Stimulated activated naive CD8-positive, alpha-beta T cell treated with anti-CD3 and anti-CD28 coated beads, Interleukin-15, Interleukin-2, amounts not matched to agents 100 ng/mL and 50 ng/mL, for 24 hours (primary cell): ENCODE data around the gene ISG20.
A peak's percentile ranks its signal among the peaks of the same experiment; 100 is the strongest.

Source experiments
- H3K27ac Mint-ChIP-seq: one replicate; pipeline ENCODE4 v1.8.0; 2021; ENCODE audit warnings: mild to moderate bottlenecking, mixed read lengths
- H3K27me3 Mint-ChIP-seq: one replicate; pipeline ENCODE4 v1.8.0; 2021; ENCODE audit warnings: mixed read lengths
- H3K36me3 Mint-ChIP-seq: one replicate; pipeline ENCODE4 v1.8.0; 2021; ENCODE audit warnings: low read depth, mixed read lengths
- H3K4me1 Mint-ChIP-seq: one replicate; pipeline ENCODE4 v1.8.0; 2021; ENCODE audit warnings: low read depth, mixed read lengths
- H3K4me3 Mint-ChIP-seq: one replicate; pipeline ENCODE4 v1.8.0; 2021; ENCODE audit warnings: mild to moderate bottlenecking, mixed read lengths
- H3K9me3 Mint-ChIP-seq: one replicate; pipeline ENCODE4 v1.8.0; 2021; ENCODE audit warnings: mixed read lengths

The ISG20 gene

DNA sequence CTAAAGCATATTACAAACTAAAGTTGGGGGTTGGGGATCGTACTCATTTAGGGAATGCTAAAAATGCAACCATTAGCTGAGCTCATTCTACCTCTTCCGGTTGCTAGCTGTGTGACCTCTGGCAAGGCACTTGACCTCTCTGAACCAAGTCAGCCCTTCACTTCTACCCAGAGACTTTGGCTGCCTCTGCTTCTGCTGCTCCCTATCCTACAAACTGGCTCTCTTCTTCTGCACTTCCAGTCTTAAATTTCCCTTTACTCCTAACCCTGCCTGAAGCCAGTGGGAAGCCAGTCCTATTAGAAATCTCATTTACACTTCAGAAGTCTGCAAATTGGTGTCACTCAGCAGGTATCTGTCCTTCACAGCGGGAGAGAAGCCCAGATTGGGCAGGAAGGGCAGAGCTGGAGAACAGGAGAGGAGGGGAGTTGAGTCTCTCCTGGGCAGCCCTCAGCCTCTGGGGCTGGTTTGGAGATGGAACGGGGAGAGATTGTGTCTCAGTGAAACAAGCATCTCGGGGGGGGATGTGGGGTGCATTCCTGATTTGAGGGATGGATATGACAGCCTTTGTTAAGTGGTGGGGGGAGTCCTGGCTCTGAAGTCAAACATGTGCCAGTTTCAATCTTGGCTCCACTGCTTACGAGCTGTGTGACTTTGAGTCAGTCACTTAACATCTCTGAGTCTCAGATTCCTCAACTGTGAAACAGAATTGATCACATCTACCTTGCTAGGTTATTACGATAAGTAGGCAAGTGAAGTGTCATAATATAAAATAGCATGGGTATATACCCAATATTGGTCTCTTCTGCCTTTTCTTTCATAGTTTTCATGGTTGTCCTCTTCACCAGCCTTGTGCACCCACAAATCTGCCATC is 25.5 kb upstream of the ISG20 start:
- Mint-ChIP-seq H3K4me1 (no peaks in the 10 kb centered on the region), H3K4me3 (no peak overlapping the region), H3K27me3 (peaks cover 30% of the 10 kb centered on the region), H3K27ac (no peak overlapping the region), H3K9me3 (no peaks in the 10 kb centered on the region), H3K36me3 (no peaks in the 10 kb centered on the region)

DNA sequence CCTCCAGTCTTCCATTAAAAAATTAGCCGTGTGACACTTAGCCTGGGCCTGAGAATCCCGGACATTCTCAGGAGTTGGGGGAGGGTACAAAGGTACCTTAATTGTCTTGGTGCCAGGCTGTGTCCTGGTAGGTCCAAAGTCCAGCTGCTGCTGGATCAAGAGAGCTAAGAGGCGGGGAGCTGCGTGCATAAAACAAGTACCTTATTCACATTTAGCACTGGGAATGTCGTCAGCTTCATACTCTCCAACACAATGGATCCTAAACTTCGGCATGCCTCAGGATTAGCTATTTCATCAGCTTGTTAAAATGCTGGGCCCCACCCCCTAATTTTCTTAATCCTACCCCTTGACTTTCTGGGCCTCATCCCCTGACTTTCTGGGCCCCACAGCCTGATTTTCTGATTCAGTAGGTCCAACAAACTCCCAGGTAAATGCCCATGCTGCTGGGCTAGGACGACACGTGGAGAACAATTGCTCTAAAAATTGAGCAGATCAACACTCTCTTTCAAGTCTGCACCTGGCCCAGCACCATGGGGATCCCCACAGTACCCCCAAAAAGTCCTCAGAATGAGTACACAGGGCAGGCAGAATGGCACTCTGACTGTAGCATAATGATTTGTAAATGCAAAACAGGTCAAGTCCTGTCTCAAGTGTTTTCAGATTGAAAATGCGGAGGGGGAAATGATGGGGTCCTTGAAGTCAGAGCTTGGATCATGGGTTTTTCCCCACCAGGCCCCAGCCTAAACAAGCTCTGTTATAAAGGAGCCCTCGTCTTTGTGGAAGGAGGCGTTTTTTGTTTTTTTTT is 23.3 kb upstream of the ISG20 start:
- peaks cover 18% of the 10 kb centered on the region for H3K27me3 Mint-ChIP-seq

DNA sequence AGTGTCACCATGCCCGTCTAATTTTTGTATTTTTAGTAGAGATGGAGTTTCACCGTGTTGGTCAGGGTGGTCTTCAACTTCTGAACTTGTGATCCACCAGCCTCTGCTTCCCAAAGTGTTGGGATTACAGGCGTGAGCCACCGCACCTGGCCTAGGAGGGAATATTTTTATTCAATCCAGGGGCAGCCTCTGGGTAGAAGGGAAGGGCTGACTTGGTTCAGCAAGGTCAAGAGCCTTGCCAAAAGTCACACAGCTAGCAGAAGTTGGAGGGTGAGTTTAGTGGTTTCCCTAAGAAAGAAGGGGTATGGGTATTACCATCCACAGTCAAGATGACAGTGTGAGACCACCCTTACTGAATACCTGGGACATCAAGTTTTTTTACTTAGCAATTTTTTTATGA is 22.6 kb upstream of the ISG20 start:
- Mint-ChIP-seq H3K27me3 (peaks cover 18% of the 10 kb centered on the region), H3K4me3 (no peak overlapping the region), H3K4me1 (peaks cover 6% of the 10 kb centered on the region), H3K36me3 (no peaks in the 10 kb centered on the region), H3K9me3 (no peaks in the 10 kb centered on the region), H3K27ac (no peak overlapping the region)

More for the DNA sequence above, 23.3 kb upstream of the ISG20 start:
- Mint-ChIP-seq H3K36me3 (no peaks in the 10 kb centered on the region), H3K27ac (no peak overlapping the region), H3K4me1 (no peaks in the 10 kb centered on the region), H3K9me3 (no peaks in the 10 kb centered on the region), H3K4me3 (no peak overlapping the region)

DNA sequence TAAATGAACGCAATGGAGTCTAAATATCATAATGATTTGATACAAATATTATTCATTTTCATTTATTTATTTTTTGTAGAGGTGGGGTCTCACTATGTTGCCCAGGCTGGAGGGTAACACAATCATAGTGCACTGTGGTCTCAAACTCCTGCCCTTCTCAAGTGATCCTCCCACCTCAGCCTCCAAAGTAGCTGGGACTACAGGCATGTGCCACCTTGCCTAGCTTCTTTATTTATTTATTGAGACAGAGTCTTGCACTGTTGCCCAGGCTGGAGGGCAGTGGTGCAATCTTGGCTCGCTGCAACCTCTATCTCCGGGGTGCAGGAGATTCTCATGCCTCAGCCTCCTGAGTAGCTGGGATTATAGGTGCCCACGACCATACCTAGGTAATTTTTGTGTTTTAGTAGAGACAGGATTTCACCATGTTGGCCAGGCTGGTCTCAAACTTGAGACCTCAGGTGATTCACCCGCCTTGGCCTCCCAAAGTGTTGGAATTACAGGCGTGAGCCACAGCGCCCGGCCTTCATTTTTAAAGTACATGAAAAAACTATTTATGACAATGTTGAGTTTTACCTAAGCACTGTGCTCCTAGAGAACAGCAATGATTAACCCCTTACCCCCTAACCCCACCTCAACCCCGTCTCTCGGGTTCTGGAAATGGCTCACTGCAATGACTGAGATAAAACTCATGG is 21.6 kb upstream of the ISG20 start:
- no peak overlapping the region for H3K27ac Mint-ChIP-seq
- H3K27me3 Mint-ChIP-seq, result peaks cover 18% of the 10 kb centered on the region

DNA sequence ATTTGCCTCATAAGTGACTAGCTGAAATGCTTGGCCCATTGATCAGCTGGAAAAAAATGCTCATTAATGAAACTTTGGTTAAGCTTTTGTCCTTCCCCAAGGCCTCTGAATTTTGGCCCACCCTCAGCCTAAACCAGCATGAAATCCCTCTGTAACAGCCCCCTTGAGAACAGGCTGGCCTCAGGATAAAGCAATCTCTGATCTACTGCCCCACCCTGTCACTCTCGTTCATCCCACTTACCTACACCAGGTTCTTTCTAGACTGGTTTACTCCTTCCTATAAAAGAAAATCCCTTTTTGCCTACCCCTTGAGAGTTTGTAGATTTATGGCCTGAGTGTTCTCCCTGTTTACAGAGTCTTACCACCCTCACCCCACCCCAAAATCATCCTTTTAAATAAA is 21.0 kb upstream of the ISG20 start:
- no peak overlapping the region for H3K27ac Mint-ChIP-seq
- H3K27me3 Mint-ChIP-seq, result peaks cover 16% of the 10 kb centered on the region
- H3K36me3 Mint-ChIP-seq, result peaks cover 13% of the 10 kb centered on the region
- H3K4me3 Mint-ChIP-seq, result no peak overlapping the region
- no peaks in the 10 kb centered on the region for H3K9me3 Mint-ChIP-seq
- H3K4me1 Mint-ChIP-seq, result peaks cover 16% of the 10 kb centered on the region

More for the DNA sequence above, 21.6 kb upstream of the ISG20 start:
- Mint-ChIP-seq H3K36me3 (peaks cover 6% of the 10 kb centered on the region), H3K4me1 (peaks cover 9% of the 10 kb centered on the region), H3K4me3 (no peak overlapping the region), H3K9me3 (no peaks in the 10 kb centered on the region)

DNA sequence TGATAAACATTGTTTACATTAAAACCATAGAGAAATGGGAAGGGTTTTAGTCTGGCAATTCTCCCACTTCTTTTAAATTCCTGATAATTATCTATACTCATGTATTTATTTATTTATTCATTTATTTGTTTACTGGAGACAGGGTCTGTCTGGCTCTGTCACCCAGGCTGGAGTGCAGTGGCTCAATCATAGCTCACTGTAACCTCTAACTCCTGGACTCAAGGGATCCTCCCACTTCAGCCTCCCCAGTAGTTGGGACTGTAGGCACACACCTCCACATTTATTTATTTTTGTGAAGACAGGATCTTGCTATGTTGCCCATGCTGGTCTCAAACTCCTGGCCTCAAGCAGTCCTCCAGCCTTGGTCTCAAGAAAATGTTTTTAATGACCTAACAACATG is 20.1 kb upstream of the ISG20 start:
- no peak overlapping the region for H3K27ac Mint-ChIP-seq
- peaks cover 10% of the 10 kb centered on the region for H3K27me3 Mint-ChIP-seq
- peaks cover 22% of the 10 kb centered on the region for H3K36me3 Mint-ChIP-seq
- H3K4me3 Mint-ChIP-seq, result no peak overlapping the region
- peaks cover 25% of the 10 kb centered on the region for H3K4me1 Mint-ChIP-seq
- no peaks in the 10 kb centered on the region for H3K9me3 Mint-ChIP-seq

DNA sequence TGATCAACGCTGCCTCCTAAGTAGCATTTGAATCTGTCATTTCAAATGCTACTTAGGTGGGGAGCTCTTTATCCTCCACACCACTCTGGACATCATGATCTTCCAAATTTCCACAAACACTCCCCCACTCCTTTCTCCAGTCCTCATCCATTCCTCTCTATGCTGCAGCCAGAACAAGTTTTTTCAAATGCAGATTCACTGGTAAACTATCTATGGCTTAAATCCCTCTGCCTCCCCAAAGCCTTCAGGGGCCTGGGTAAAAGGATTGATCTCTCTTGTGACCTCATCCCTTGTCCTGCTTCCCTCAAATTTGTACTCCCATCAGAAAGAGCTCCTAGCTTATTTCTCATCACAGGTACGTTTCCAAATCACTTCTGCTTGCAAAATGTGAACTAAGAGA is 19.0 kb upstream of the ISG20 start:
- peaks cover 33% of the 10 kb centered on the region for H3K36me3 Mint-ChIP-seq
- H3K4me3 Mint-ChIP-seq, result no peak overlapping the region
- peak overlapping the region; percentile 10 for H3K27ac Mint-ChIP-seq
- H3K27me3 Mint-ChIP-seq, result peaks cover 10% of the 10 kb centered on the region
- H3K9me3 Mint-ChIP-seq, result no peaks in the 10 kb centered on the region
- peaks cover 36% of the 10 kb centered on the region for H3K4me1 Mint-ChIP-seq

DNA sequence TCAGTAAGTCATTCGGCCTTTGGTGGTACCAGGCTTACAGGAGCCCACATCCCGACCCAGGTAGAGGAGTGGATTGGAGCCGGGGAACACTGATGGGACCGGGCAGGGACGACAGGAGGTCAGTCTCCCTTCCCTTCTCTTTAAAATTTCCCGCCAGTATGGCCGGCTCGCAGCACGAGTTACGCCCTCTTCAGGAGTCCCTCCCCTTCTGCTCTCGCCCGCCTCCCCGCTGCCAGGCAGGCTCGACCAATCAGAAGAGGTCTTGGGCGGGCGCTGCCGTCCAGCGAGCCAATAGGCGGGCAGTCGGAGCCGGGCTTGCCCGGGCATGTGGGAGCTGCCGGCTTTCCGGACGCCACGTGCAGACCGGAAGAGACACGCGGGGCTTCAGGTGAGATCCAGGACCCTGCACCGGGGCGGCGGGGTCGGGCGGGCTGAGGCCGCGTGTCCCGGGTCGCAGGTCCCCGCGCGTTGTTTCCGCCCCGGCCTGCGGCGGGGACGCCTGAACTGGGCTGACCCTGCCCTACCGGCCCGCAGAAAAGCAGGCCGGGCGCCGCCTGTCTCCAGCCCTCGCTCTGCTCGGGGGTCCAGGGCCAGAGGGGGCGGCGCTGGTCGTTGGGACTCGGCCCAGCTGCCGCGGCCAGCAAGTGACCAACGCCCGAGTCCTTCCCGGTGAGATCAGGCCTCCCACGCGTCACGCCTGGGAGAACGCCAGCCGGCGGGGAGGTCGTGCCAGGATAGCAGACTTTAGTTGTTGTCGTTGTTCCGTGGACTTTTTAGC is 17.6 kb upstream of the ISG20 start, which contains the start of gene AEN:
Gene AEN, plus strand, starts transcription at position 346 of the 778 bp plus-strand sequence. CDS start 4,870 bp downstream, outside the sequence.
- Mint-ChIP-seq H3K4me3 (peak within 1 kb of the TSS; percentile 98), H3K27ac (peak within 1 kb of the TSS; percentile 98), H3K36me3 (peaks cover 43% of the 10 kb centered on the region), H3K9me3 (no peaks in the 10 kb centered on the region), H3K27me3 (peaks cover 10% of the 10 kb centered on the region), H3K4me1 (peaks cover 48% of the 10 kb centered on the region)

DNA sequence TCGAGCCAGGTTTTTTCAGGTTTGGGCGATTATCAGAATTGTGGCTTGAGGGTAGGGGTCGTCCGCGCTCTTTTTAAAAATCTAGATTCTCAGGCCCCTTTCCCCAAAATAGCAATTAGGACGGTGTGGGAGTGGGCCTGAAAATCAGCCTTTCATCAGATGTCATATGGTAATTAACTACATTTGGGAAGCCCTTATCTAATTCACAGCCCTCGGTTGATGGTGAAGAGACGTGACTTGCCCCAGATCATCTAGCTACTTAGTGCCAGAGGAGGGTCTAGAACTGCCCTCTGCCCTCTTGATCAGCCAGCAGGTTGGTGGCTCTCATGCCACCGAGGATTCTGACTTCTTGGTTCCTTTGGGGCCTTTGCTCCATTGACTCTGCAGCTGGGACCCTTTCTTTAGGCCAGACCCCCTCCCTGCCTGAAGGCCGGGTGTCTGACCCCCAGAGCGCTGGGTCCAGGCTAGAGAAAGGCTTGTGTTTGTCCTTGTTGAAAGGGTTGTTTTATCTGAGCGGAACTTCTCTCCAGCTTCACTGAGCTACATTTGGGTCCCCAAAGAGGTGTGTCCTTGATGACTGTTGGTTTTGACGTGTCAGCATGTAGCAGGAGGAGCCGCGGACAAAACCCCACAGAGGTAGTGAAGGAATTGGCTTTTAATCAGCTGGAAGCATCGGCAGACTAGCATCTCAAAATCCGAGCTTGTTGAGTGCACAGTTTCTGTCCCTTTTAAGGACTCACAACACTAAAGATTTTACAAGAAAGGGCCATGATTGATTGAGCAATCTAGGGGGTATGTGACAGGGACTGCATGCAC is 16.8 kb upstream of the ISG20 start:
- peaks cover 48% of the 10 kb centered on the region for H3K36me3 Mint-ChIP-seq

DNA sequence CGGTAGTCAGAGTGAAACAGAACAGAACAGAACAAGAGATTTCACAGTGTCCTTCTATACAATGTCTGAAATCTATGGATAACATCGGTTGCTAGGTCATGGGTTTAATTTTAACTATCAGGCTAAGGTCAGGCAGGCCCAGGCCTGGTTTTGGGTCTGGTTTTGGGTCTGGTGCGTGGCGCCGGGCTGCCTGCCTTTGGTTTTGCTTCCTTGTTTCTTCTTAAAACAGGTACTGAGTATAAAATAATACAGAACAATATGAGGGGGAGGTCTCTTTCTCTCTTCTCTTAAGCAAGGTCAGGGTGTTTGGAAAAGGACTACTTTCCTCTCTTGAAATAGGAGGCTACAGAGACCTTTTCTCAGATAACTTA is 16.2 kb upstream of the ISG20 start:
- Mint-ChIP-seq H3K9me3 (no peaks in the 10 kb centered on the region), H3K4me1 (peaks cover 62% of the 10 kb centered on the region), H3K27me3 (peaks cover 10% of the 10 kb centered on the region), H3K4me3 (peak overlapping the region; percentile 98), H3K27ac (peak overlapping the region; percentile 98), H3K36me3 (peaks cover 54% of the 10 kb centered on the region)

More for the DNA sequence above, 16.8 kb upstream of the ISG20 start:
- peak overlapping the region; percentile 98 for H3K4me3 Mint-ChIP-seq
- no peaks in the 10 kb centered on the region for H3K9me3 Mint-ChIP-seq
- H3K4me1 Mint-ChIP-seq, result peaks cover 56% of the 10 kb centered on the region
- H3K27ac Mint-ChIP-seq, result peak overlapping the region; percentile 98
- peaks cover 10% of the 10 kb centered on the region for H3K27me3 Mint-ChIP-seq

DNA sequence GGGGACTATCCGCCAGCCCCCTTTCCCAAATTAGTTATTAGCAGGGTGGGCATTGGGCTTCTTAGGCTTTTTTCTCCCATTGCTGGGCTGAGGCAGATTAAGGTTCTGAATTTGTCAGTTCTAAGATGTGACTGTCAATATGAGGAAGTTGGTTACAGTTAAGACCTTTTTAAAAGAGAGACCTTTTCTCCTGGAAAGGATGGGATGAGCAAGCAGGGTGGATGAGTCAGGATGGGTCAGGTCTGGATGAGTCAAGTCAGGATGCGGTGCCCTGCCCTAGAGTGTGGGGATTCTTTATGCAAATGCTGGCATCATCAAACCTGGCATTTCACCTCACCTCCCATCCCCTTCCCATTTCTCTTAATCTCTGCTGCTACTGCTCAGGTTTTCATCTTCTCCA is 15.8 kb upstream of the ISG20 start:
- H3K4me1 Mint-ChIP-seq, result peaks cover 67% of the 10 kb centered on the region
- peaks cover 9% of the 10 kb centered on the region for H3K27me3 Mint-ChIP-seq
- peaks cover 59% of the 10 kb centered on the region for H3K36me3 Mint-ChIP-seq
- H3K27ac Mint-ChIP-seq, result peak overlapping the region; percentile 98
- H3K9me3 Mint-ChIP-seq, result no peaks in the 10 kb centered on the region
- peak overlapping the region; percentile 98 for H3K4me3 Mint-ChIP-seq

DNA sequence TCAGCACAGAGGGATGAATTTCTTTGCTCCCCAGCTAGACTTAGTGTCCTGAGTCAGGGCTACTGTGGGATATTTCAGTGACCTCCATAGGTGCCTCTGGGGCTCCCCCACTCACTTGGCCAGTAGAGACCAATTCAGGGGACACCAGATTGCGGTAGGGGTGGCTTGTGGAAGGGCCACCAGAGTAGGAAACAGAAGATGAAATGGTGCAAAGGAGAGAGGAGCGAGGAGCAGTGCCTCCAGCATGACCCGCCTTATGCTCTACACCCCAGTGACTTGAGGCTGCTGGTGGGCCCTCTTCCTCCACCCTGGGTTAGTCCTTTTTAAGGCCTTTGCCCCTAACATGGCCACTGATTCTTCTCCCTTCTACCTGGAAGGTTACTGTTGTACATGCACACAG is 15.2 kb upstream of the ISG20 start:
- Mint-ChIP-seq H3K9me3 (no peaks in the 10 kb centered on the region), H3K4me3 (peak overlapping the region; percentile 98), H3K27me3 (peaks cover 5% of the 10 kb centered on the region), H3K36me3 (peaks cover 64% of the 10 kb centered on the region), H3K27ac (peak overlapping the region; percentile 98), H3K4me1 (peaks cover 72% of the 10 kb centered on the region)

DNA sequence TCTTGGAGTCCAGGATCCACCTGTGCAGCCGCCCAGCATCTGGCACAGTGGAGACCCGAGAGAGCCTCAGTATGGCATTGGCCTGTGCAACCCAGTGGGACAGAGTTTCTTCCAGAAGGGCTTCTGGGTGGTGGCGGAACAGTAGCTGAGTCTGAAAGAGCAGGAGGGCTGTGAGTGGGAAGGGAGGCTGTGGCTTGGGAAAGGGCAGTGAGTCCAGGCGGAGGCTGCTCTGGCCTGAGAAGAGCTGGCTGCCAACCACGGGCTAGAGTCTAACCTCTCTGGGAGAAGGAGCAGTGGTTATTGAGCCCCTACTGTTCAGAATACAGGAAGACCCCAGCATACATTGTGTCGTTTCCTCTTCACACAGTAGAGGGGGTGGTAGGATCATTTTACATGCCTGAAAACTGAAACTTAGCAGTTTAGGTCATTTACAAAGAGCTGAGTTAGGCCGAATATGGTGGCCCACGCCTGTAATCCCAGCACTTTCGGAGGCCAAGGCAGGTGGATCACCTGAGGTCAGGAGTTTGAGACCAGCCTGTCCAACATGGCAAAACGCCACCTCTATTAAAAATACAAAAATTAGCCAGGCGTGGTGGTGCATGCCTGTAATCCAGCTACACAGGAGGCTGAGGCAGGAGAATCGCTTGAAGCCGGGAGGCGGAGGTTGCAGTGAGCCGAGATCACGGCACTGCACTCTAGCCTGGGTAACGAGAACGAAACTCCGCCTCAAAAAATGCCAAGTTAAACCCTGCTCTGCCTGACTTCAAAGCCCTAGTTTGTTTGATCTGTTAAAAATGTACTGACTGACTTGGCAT is 14.5 kb upstream of the ISG20 start:
- H3K36me3 Mint-ChIP-seq, result peaks cover 72% of the 10 kb centered on the region
- peaks cover 80% of the 10 kb centered on the region for H3K4me1 Mint-ChIP-seq
- H3K27me3 Mint-ChIP-seq, result peaks cover 5% of the 10 kb centered on the region
- H3K9me3 Mint-ChIP-seq, result no peaks in the 10 kb centered on the region
- H3K27ac Mint-ChIP-seq, result peak overlapping the region; percentile 98
- H3K4me3 Mint-ChIP-seq, result peak overlapping the region; percentile 98
